ENCODE measurements around the gene TTC29.

GRCh38 chr4:146833530-146833929 is 112.1 kb downstream of the TTC29 start:
- TF ChIP-seq, protein P1, sequence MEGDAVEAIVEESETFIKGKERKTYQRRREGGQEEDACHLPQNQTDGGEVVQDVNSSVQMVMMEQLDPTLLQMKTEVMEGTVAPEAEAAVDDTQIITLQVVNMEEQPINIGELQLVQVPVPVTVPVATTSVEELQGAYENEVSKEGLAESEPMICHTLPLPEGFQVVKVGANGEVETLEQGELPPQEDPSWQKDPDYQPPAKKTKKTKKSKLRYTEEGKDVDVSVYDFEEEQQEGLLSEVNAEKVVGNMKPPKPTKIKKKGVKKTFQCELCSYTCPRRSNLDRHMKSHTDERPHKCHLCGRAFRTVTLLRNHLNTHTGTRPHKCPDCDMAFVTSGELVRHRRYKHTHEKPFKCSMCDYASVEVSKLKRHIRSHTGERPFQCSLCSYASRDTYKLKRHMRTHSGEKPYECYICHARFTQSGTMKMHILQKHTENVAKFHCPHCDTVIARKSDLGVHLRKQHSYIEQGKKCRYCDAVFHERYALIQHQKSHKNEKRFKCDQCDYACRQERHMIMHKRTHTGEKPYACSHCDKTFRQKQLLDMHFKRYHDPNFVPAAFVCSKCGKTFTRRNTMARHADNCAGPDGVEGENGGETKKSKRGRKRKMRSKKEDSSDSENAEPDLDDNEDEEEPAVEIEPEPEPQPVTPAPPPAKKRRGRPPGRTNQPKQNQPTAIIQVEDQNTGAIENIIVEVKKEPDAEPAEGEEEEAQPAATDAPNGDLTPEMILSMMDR (IDR thresholded peaks at IDR 0.05; ENCODE audit: low read length), result no peak
- no peak for TF ChIP-seq EZH2 (optimal IDR thresholded peaks at IDR 0.05; ENCODE audit: low read depth, low read length)

Data from MM.1S (cell line).